Neuronal stem cell (in vitro differentiated cells): Measurements from ENCODE around the gene THADA.
"Not testable (repeated sequence)": the region's sequence is repeated elsewhere in the genome, so short reads cannot be mapped to it uniquely, and the experiment has no call there.

Source experiments
- DNase-seq: peaks from one replicate; pipeline ENCODE4 v3.0.0-alpha.2; 2013; ENCODE audit warnings: low spot score
- H2AFZ ChIP-seq: one replicate; pipeline ENCODE4 v1.6.1; 2013; ENCODE audit warnings: mild to moderate bottlenecking, low read length, inconsistent platforms
- H2AK5ac ChIP-seq: 2 replicates; pipeline ENCODE4 v1.6.1; 2013; ENCODE audit warnings: low read depth, mild to moderate bottlenecking, inconsistent platforms, low read length, moderate library complexity, mixed read lengths
- H2BK120ac ChIP-seq: 2 replicates; pipeline ENCODE4 v1.6.1; 2013; ENCODE audit warnings: low read depth, mild to moderate bottlenecking, inconsistent platforms, low read length, moderate library complexity, mixed read lengths
- H2BK12ac ChIP-seq: one replicate; pipeline ENCODE4 v1.6.1; 2013; ENCODE audit warnings: low read length, inconsistent platforms
- H2BK15ac ChIP-seq: 2 replicates; pipeline ENCODE4 v1.6.1; 2013; ENCODE audit warnings: mild to moderate bottlenecking, low read length, inconsistent platforms, mixed read lengths
- H2BK5ac ChIP-seq: one replicate; pipeline ENCODE4 v1.6.1; 2013; ENCODE audit warnings: inconsistent platforms, mild to moderate bottlenecking, low read length, moderate library complexity
- H3K14ac ChIP-seq: one replicate; pipeline ENCODE4 v1.6.1; 2013; ENCODE audit warnings: low read length, inconsistent platforms
- H3K18ac ChIP-seq: 2 replicates; pipeline ENCODE4 v1.6.1; 2013; ENCODE audit warnings: low read length, inconsistent platforms
- H3K23ac ChIP-seq: 2 replicates; pipeline ENCODE4 v1.6.1; 2013; ENCODE audit warnings: low read depth, mild to moderate bottlenecking, mixed read lengths, low read length, inconsistent platforms; ENCODE audit not compliant: poor library complexity
- H3K27ac ChIP-seq: replicated peaks from 3 replicates; pipeline ENCODE4 v1.5.1; 2013; ENCODE audit warnings: low read length, inconsistent platforms
- H3K27me3 ChIP-seq, 3 experiments: 2 replicates each; pipeline ENCODE4 v1.6.1; 2013; ENCODE audit warnings: low read length in 3 of 3, mild to moderate bottlenecking in 2 of 3, inconsistent platforms in 1 of 3, low read depth in 1 of 3, mixed read lengths in 1 of 3, moderate library complexity in 1 of 3; ENCODE audit not compliant: control insufficient read depth in 3 of 3, insufficient read depth in 3 of 3
- H3K36me3 ChIP-seq, 2 donors: replicated peaks in 1 of 2; 2 replicates each; pipeline ENCODE4 v1.6.1; 2013; ENCODE audit warnings: low read length in 2 of 2; ENCODE audit not compliant: control insufficient read depth in 2 of 2, insufficient read depth in 2 of 2
- H3K4ac ChIP-seq: 2 replicates; pipeline ENCODE4 v1.6.1; 2013; ENCODE audit warnings: inconsistent platforms, mild to moderate bottlenecking, low read length, moderate library complexity
- H3K4me1 ChIP-seq, 2 donors: 1 replicate in 1 of 2; 2 replicates in 1 of 2; pipeline ENCODE4 v1.6.1; 2013; ENCODE audit warnings: low read length in 2 of 2, low read depth in 1 of 2; ENCODE audit not compliant: control insufficient read depth in 2 of 2, insufficient read depth in 1 of 2
- H3K4me2 ChIP-seq: one replicate; pipeline ENCODE4 v1.6.1; 2013; ENCODE audit warnings: mild to moderate bottlenecking, low read length, inconsistent platforms; ENCODE audit not compliant: insufficient read depth, poor library complexity, severe bottlenecking
- H3K4me3 ChIP-seq, 2 donors: 2 replicates each; pipeline ENCODE4 v1.5.1; 2013; ENCODE audit warnings: low read length in 2 of 2, mild to moderate bottlenecking in 2 of 2, inconsistent platforms in 1 of 2, moderate library complexity in 1 of 2
- H3K79me1 ChIP-seq: one replicate; pipeline ENCODE4 v1.6.1; 2013; ENCODE audit warnings: low read depth, mild to moderate bottlenecking, inconsistent platforms, low read length, moderate library complexity
- H3K9ac ChIP-seq: one replicate; pipeline ENCODE4 v1.6.1; 2013; ENCODE audit warnings: mild to moderate bottlenecking, low read depth, low read length, inconsistent platforms; ENCODE audit not compliant: poor library complexity
- H3K9me3 ChIP-seq, 2 donors: replicated peaks in 1 of 2; 2 replicates each; pipeline versions ENCODE3 to v1.6.1; 2013; ENCODE audit warnings: low read length in 2 of 2, mild to moderate bottlenecking in 2 of 2, inconsistent platforms in 1 of 2, low read depth in 1 of 2, mixed read lengths in 1 of 2, moderate library complexity in 1 of 2; ENCODE audit not compliant: control insufficient read depth in 2 of 2, insufficient read depth in 1 of 2
- H4K8ac ChIP-seq: one replicate; pipeline ENCODE4 v1.6.1; 2013; ENCODE audit warnings: low read depth, mild to moderate bottlenecking, inconsistent platforms, low read length, moderate library complexity
- H4K91ac ChIP-seq: one replicate; pipeline ENCODE4 v1.6.1; 2013; ENCODE audit warnings: low read length, low read depth, mild to moderate bottlenecking, inconsistent platforms; ENCODE audit not compliant: poor library complexity
- WGBS, 2 donors: extraction: QIAGEN DNeasy Blood & Tissue Kit; methylation state at CpG; one replicate each; pipeline ENCODE4 v1.1.7; 2013; ENCODE audit warnings: missing lambda C conversion rate in 2 of 2, mixed read lengths in 1 of 2; ENCODE audit not compliant: insufficient read length in 2 of 2, insufficient replicate concordance in 1 of 2; ENCODE audit errors: extremely low coverage in 2 of 2; 5-methylcytosine and 5-hydroxymethylcytosine counted together

The THADA gene

DNA sequence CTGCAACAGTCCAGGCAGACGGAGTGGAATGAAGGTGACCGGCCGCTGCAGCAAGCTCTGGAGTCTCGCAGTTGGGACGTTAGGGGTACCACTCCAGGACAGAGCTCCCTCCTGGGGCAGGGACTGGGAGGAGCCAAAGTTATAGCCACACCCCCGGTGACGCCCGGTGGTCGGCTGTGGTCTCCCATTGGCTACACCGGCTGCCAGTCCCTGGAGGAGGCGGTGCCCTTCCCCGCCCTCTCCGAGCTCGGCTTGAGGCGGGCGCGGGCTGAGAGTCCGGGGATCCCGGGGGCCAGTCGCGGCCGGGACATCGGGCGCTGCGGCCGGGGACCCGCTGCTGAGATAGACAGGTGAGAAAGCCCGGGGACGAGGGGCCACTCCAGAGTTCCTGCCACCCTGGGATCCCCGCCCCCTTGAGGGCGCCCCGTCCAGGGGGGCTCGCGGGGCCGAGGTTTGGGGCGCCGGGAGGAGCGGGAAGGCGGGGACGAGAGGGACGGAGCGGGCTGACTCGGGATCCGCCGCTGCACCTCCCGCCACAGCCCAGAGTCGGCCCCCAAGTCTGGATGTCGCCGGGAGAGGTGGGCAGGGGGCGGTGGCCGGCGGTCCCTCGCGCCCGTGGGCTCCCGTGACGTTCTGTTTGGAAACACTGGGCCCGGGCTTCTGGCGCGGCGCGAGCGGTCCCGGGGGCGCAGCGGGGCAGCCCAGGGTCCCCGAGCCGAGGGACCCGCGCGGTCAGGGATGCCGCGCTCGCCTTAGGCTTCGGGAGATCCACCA is 41.4 kb upstream of the THADA start, which contains the start of gene PLEKHH2:
Gene PLEKHH2 (plus strand): TSS at position 231 of the 774 bp plus-strand sequence. CDS start 7,414 bp downstream, outside the sequence.
- Histone ChIP-seq H3K4me2 (peak within 1 kb of the TSS; percentile 86), H2AFZ (peak within 1 kb of the TSS; percentile 98), H3K4me1 (peaks cover 0 to 6% of the 10 kb centered on the region in 2 donors), H3K4me3 (peak within 1 kb of the TSS; percentile 52 to 87), H2BK15ac (peak within 1 kb of the TSS; percentile 49), H3K9me3 (peaks cover 0 to 15% of the 10 kb centered on the region in 2 donors), H2BK120ac (no peak within 1 kb of the TSS), H3K36me3 (no peaks in the 10 kb centered on the region), H3K27ac (no peak within 1 kb of the TSS), H3K18ac (peak within 1 kb of the TSS; percentile 89), H3K27me3 (peaks cover 2 to 31% (median 7%) of the 10 kb centered on the region in 3 experiments), H4K8ac (no peak within 1 kb of the TSS), H2BK12ac (no peak within 1 kb of the TSS), H2AK5ac (no peak within 1 kb of the TSS), H3K23ac (peak within 1 kb of the TSS; percentile 55), H3K14ac (peak within 1 kb of the TSS; percentile 21), H3K79me1 (no peaks in the 10 kb centered on the region), H4K91ac (no peak within 1 kb of the TSS), H3K9ac (peak within 1 kb of the TSS; percentile 90), H3K4ac (no peak within 1 kb of the TSS), H2BK5ac (no peak within 1 kb of the TSS)
- DNase-seq, result peak; percentile 90
- WGBS, 2 donors, result no CpG with 5 or more reads among the region's 75 CpGs

DNA sequence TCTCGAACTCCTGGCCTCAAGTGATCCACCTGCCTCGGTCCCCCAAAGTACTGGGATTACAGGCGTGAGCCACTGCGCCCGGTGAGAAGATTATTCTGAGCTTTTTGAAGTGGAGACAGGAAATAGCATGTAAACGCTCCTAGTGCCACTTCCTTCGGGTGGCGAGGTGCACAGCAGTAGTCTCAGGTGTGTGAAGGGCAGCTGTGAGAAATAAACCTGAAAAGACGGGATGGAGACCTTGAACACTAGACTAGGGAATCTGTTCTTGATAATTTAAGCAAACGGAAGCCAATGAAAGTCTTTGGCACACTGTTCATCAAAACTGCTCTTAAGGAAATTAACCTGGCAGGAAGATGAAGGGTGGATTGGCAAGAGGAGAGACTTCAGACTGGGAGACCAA is 40.8 kb upstream of the THADA start:
- Histone ChIP-seq H3K18ac (no peak overlapping the region), H3K9ac (no peak overlapping the region), H3K4me2 (peak overlapping the region; percentile 51), H3K27ac (no peak overlapping the region), H3K79me1 (no peaks in the 10 kb centered on the region), H3K36me3 (no peaks in the 10 kb centered on the region), H2BK15ac (no peak overlapping the region), H2BK12ac (no peak overlapping the region), H3K23ac (no peak overlapping the region), H4K8ac (no peak overlapping the region), H3K9me3 (peaks cover 0 to 15% of the 10 kb centered on the region in 2 donors), H2AFZ (peak overlapping the region; percentile 98), H2BK5ac (no peak overlapping the region), H3K27me3 (peaks cover 2 to 37% (median 7%) of the 10 kb centered on the region in 3 experiments), H2BK120ac (no peak overlapping the region), H2AK5ac (no peak overlapping the region), H3K4me3 (peak overlapping the region in 1 of 2 donors; percentile 52), H3K4ac (no peak overlapping the region), H4K91ac (no peak overlapping the region), H3K14ac (no peak overlapping the region), H3K4me1 (peaks cover 0 to 6% of the 10 kb centered on the region in 2 donors)
- no CpG with 5 or more reads among the region's 10 CpGs for WGBS, 2 donors
- DNase-seq, result no peak

DNA sequence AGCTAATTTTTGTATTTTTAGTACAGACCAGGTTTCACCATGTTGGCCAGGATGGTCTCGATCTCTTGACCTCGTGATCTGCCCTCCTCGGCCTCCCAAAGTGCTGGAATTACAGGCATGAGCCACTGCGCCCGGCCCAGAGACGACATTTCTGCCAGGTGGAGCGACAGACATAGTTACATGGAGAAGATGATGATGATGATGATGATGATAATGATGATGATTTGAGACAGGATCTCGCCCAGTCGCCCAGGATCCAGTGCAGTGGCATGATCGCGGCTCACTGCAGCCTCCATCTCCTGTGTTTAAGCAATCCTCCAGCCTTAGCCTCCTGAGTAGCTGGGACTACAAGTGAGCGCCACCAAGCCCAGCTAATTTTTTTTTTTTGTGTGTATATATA is 40.3 kb upstream of the THADA start:
- H3K27me3 ChIP-seq, result peaks cover 2 to 42% (median 7%) of the 10 kb centered on the region in 3 experiments
- H3K4me3 ChIP-seq, H2BK15ac ChIP-seq, H4K91ac ChIP-seq, H3K14ac ChIP-seq, H2AK5ac ChIP-seq, H3K4me1 ChIP-seq, H2BK12ac ChIP-seq, H3K27ac ChIP-seq, H2BK120ac ChIP-seq, H3K79me1 ChIP-seq, H3K18ac ChIP-seq, H3K9ac ChIP-seq, DNase-seq, H3K4ac ChIP-seq, H3K23ac ChIP-seq, H2BK5ac ChIP-seq, H2AFZ ChIP-seq, H3K36me3 ChIP-seq, H4K8ac ChIP-seq, H3K4me2 ChIP-seq: not testable (repeated sequence)
- no CpG with 5 or more reads among the region's 12 CpGs for WGBS, 2 donors
- H3K9me3 ChIP-seq, result peaks cover 0 to 15% of the 10 kb centered on the region in 2 donors

DNA sequence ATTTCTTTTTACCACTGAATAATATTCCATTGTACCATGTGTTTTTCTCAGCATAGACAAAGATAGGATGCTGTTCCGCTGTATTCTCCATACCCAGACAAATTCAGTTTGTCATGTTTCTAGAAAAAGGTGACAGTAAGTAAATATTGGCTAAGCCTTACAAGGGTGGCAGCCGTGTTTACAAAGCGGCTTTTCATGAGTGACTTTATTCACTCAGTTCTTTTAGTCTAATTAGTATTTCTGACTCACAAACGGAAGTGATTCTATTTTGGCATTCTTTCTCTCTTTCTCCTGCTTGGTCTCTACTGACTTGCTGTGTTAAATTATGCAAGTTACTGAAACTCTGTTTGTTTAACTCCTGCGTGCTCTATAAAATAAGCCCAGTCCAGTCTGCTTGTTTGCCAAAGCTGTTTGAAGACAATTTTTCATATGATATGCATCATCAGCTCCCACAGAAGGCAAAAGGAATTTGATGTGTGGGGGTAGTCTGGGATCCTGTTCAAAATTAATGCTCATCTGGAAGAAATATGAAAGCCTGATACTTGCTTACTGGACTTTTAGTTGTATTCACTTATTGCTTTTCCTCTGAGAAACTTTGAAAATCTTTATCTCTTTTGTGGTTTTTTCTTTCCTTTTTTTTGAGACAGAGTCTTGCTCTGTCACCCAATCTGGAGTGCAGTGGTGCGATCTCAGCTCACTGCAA is 38.9 kb upstream of the THADA start:
- no CpG with 5 or more reads among the region's 6 CpGs for WGBS, 2 donors
- Histone ChIP-seq H4K8ac (no peak overlapping the region), H3K27me3 (peaks cover 2 to 47% (median 7%) of the 10 kb centered on the region in 3 experiments)

More for the DNA sequence above, 38.9 kb upstream of the THADA start:
- H3K4me2 ChIP-seq, result no peak overlapping the region
- H3K4me1 ChIP-seq, result peaks cover 0 to 6% of the 10 kb centered on the region in 2 donors
- DNase-seq, result no peak
- H3K9me3 ChIP-seq, result peaks cover 0 to 11% of the 10 kb centered on the region in 2 donors
- no peak overlapping the region for H2BK5ac ChIP-seq
- no peak overlapping the region for H2BK12ac ChIP-seq
- no peak overlapping the region for H3K14ac ChIP-seq
- peak overlapping the region; percentile 47 for H2AFZ ChIP-seq
- no peak overlapping the region for H3K9ac ChIP-seq
- H3K27ac ChIP-seq, result no peak overlapping the region
- no peak overlapping the region for H2AK5ac ChIP-seq
- H3K79me1 ChIP-seq, result no peaks in the 10 kb centered on the region
- H2BK120ac ChIP-seq, result no peak overlapping the region
- H3K18ac ChIP-seq, result no peak overlapping the region
- H4K91ac ChIP-seq, result no peak overlapping the region
- no peak overlapping the region for H3K4me3 ChIP-seq
- H2BK15ac ChIP-seq, result no peak overlapping the region
- no peak overlapping the region for H3K4ac ChIP-seq
- no peak overlapping the region for H3K23ac ChIP-seq
- no peaks in the 10 kb centered on the region for H3K36me3 ChIP-seq
